ENCODE measurements around the gene COL25A1.
"Not testable (repeated sequence)": the region's sequence is repeated elsewhere in the genome, so short reads cannot be mapped to it uniquely, and the experiment has no call there.

The COL25A1 gene

DNA sequence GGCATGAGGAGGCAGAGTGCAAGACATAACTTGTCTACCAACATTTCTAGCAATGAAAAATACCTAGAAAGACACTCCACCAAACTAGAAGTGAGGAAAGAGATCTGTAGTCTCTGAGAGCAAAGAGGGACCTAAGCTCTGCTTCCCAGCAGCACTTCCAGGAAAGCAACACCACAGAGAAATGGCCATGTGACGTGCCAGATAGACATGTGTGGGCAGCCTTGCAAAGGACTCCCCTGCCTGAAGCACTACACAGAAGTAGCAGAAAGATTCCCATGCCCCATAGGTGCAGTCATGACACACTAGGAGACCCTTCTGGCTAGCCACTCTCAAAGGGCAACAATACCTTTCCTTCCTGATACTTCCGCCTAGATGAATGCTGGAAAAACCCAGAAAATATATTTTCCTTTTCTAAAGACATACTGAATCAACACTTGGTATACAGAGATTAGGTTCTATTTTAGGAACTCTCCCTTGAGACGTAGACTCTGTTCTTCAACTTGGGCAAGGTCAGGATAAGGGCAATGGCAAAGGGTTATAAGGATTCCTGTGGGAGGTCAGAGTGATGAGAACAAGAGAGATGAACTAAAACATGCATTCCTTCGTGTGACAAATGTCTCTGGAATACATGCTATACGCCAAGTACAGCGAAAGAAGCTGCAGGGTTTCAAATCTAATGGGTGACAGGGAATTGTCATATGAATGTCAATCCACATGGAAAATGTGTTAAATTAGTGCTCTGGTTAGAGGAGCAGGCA is 352.1 kb downstream of the COL25A1 start:
- no peak for DNase-seq (ENCODE audit: low spot score)

DNA sequence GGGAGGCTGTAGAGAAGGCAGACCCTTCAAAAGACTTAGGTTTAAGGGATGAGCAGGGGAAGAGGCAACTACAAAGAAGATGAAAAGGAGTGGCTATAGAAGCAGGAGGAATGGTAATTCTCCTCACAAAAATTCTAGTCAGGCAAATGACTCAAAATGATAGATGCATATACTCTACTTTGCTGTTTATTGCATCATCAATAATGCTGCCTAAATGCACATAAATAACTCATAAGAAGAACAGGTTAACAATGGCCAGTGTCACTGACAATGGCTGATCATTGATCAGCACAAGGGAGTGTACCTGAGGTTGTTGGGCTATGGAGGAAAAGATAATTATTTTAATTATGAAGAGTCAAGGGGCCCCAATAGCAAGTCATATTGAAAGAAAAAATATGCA is 354.9 kb downstream of the COL25A1 start:
- DNase-seq (ENCODE audit: low spot score) = no peak

DNA sequence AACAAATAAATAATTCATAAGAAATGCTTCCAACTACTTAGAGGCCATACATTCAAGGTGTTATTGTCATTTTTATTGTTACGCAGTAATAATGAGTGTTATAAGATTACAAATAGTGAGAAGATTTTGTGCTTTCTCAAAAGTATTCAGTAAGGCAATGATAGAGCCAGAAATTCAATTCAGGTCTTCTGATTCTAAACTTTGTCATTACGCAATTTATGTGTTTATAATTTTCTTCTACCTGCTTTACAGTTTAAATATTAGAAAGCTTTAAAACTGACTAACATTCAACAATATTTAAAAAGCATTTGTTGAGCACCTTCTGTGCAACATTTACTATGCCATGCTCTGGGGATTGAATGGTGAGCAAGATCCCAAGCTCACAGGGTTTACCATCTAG is 356.2 kb downstream of the COL25A1 start:
- no peak for DNase-seq (ENCODE audit: low spot score)

DNA sequence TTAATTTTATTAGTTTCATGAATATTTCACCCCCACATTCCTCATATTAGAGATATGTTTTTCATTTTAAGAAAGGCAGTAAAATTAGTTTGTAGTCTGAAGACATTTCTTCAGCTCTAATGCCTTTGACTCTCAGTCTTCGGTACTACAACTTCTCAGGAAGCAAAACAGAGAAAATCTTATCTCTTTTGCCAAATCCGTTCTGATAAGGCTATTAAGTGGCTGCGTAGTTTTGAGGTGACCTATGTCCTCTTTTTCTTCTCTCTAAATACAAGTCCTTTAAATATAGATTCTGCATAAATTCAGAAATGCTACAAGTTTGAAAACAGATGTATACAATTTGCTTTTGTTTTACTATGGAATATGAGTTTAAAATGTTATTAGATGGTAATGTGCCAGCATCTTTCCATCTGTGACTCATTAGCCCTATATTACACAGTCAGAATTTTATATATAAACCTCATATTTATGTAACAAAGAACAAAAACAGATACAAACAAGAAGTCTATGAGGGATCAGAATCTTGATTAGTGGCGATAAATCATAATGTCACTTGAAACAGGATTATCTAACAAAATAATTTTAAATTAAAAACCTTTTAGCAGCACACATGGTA is 358.4 kb downstream of the COL25A1 start:
- DNase-seq (ENCODE audit: low spot score) = no peak

DNA sequence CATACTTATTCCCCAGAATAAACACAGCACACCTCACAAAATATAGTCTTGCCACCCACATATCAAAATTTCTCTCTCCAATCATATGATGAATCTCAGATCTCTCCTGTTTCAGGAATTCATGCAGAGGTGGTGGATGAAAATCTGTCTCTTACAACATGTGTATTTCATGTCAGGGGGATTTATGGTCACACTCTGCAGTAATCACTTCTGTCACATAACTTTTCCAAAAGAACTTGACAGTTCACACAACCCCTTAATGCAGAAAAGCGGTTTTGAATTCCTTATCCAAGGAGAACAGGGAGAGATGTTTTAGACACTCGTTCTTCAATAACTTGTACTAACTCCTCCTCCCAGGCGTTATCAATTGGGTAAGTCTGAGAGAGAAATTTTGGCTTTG is 359.1 kb downstream of the COL25A1 start:
- no peak for DNase-seq (ENCODE audit: low spot score)

DNA sequence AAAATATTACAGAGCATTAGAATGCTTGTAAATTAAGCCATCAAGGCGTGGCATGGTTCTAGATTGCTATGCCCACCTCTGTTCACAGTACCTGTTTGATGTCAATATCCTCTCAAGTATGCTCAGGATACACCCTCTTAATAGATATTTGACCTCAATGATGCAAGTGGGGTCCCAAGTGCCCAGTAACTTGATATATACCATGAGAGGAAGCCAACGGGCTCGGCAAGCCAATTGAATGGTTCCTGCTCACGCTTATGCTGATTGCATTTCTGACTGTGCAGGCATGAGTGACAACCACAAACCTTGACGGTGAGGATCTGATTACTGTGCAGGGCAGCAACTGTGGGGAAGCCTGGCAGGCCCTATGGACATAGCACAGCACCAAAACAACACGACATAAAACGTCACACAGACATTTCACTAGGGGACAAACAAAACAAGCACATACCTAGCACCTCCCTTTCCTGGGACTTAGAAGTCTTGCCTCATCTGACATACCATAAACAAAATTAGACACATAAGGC is 360.5 kb downstream of the COL25A1 start:
- DNase-seq (ENCODE audit: low spot score) = no peak

DNA sequence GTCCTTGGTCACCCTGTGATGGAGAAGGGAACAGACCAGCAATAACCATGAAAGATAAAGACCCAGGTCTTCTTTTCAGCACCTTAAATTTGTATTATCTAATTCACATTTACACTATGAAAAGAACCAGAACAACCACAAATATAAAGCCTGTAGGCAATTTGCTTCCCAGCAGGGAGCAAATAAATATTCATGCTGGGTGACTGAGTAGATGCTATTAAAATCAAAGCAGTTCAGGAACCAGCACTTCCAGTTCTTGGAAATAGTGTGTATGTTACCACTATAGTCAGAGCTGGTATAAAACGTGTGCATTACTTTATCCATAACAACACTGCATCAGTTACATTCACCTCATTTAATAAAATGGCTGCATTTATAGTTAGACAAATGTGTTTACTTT is 361.8 kb downstream of the COL25A1 start:
- no peak for DNase-seq (ENCODE audit: low spot score)

DNA sequence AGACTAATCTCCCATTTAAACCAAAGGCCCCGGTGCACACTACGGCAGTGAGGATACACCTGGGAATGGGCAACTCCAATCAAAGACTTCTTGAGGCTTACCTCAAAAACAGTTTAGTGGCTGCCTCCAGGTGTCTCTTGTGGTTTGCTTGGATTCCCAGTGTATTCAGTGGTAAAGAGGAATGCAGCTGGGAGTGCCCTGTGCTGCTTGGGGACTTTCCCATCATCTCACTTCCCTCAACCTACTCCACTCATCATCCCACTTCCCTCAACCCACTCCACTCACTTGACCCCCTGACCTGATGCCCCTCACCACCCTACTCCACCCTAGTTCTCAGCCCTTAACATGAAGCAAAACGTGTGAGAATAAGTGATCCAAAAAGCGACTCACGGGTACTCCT is 362.3 kb downstream of the COL25A1 start:
- no peak for DNase-seq (ENCODE audit: low spot score)

DNA sequence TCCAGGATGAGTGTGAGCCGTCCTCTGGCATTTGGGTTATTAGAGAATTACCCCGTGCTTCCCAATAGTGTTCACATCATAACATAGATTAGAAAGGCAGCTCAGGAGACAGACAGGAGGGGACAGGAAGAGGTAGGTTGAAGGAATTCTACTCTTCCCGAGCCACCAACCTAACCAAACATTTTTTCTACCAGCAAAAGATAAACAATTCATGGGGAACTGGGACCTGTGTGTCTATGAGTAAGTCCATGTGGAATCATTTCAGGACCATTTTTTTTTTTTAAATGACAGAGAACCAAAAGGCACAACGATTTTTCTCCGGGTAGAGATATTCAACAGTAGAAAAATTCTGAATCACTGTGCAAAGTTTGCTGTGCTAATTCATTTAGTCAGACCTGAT is 365.4 kb downstream of the COL25A1 start:
- no peak for DNase-seq (ENCODE audit: low spot score)

DNA sequence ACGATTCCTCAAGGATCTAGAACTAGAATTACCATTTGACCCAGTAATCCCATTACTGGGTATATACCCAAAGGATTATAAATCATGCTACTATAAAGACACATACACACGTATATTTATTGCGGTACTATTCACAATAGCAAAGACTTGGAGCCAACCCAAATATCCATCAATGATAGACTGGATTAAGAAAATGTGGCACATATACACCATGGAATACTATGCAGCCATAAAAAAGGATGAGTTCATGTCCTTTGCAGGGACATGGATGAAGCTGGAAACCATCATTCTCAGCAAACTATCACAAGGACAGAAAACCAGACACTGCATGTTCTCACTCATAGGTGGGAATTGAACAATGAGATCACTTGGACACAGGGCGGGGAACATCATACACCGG is 368.5 kb downstream of the COL25A1 start:
- DNase-seq (ENCODE audit: low spot score) = not testable (repeated sequence)

DNA sequence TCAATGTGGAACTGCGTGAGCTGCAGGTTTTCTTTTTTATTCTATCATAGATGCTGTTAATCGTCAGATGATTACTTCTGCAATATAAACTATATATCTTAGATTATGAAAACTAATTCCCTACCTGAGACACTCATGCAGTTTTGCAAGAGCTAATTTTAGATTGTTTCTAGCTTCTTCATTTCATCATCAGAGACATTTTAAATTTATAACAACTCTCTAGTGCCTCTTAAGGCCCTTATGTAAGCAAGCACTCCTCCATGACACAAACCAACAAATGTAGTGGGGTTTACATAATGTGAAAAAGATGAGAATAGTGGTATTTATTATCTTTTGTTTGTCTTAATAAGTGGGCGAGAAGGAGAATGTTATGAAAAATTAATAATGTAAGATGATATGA is 369.4 kb downstream of the COL25A1 start:
- no peak for DNase-seq (ENCODE audit: low spot score)

DNA sequence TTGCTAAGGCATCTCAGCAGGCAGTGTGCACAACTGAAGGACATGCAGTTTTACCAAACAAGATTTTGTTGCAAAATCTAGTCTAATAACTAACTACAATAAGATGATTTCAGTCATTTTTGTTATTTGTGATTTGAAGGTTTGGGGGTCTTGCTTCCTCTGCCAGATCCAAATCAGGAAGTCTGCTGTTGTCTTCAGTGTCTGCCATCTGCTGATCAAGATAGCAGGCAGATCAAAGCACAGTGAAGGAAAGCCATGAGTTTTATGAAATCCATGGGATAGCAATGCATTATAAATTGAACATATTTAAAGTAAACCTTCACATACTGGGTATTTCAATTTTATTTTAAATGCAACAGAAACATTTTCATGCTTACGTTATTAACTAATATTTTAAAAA is 370.5 kb downstream of the COL25A1 start:
- no peak for DNase-seq (ENCODE audit: low spot score)

DNA sequence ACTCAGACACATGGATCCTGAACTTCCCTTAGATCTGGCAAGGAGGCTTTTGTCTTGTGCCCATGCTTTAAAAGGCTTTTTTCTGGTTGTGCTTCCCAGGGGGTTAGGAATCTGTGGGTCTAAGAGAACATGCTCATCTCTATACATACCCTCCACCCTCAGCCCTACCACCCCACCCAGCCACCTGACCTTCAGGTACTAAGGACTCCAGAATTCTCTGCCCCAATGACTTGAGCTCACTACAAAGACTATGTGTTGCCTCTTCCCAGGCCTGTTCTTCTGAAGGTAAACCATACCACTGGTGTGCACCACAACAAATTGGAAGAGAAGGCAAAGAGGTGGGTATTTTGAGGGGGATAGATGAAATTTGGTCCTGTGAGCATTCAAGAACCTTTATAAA is 372.3 kb downstream of the COL25A1 start:
- no peak for DNase-seq (ENCODE audit: low spot score)

DNA sequence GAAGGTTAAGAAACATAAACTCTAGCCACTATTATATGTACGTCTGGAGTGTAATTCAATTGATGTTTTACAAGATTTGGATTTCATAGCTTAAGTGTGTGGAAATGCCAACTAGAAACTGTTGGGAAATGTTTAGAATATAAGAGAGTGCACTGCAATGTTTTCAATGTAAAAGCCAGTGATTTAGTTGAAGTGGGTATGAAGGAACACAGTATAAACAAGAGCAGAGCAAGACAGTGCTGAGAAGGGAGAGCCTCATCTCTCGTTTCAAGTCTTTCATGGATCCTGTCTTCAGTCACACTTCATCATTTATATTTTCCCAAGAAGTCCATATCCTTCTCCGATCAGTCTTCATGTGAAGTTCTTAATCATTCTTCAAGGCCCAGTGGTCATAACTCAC is 375.7 kb downstream of the COL25A1 start:
- DNase-seq (ENCODE audit: low spot score) = no peak

DNA sequence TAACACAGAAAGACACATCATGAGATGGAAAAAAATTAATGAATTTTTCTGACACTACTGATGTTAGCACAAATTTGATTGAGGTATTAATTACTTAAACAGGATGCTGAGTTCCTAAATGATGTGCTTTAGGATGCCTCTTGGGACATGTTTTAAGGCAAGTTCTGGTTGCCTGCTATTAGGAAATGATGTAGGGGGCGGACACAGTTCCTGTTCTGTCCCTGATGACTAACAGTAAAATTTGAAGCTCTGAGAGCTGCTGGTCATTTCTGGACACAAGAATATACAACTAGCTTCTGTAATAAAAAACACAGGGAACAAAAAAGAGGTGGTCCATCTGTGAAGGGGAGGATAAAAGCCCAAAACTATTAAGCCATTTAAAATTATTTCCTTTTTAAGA is 376.4 kb downstream of the COL25A1 start:
- no peak for DNase-seq (ENCODE audit: low spot score)

DNA sequence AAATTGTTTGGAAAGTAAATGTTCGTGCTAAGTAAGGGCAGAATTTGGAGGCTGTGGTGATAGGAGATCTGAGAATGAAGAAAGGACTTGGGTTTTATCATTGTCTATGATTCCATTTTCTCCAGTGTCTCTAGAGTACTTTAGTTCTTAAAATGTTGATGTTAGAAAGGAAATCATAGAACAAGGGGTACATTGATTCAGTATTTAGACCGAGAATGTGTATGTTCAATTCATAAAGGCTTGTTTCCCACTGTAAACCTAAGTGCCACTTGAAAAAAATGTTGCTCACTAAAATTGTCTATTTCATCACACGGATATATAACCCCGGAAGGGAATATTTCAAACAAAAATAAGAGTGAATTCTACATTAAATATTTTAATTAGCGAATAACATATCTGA is 380.3 kb downstream of the COL25A1 start:
- no peak for DNase-seq (ENCODE audit: low spot score)

DNA sequence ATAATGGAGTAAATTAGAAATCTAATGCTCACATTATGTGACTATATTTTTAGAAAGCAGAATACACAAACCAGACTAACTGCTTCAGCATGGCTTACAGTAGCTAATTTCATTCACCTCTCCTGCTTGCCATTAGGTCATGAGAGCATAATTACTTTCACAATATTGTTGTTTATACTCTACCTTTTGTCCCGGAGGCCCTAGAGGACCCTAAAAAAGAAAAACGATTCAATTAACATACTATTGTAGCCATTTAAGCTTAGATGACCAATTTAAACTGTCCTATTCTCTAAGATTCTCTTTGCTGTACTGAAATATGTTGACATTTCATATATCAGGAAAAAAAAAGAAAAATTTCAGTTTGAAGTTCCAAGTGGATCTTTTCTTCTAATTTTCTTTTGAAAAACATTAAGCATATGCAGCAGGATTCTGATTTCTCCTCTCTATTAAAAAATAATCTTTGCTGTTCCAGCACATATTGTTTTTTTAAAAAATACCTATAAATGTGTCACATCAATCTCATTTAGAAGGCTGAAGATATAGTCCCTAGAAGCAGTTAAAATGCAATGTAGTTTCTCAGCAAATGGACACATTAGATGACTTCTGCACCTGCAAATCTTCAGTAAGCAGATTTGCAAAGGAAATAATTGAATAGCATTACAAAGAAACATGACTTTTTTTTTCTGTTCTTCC is 381.9 kb downstream of the COL25A1 start:
- DNase-seq (ENCODE audit: low spot score) = no peak

DNA sequence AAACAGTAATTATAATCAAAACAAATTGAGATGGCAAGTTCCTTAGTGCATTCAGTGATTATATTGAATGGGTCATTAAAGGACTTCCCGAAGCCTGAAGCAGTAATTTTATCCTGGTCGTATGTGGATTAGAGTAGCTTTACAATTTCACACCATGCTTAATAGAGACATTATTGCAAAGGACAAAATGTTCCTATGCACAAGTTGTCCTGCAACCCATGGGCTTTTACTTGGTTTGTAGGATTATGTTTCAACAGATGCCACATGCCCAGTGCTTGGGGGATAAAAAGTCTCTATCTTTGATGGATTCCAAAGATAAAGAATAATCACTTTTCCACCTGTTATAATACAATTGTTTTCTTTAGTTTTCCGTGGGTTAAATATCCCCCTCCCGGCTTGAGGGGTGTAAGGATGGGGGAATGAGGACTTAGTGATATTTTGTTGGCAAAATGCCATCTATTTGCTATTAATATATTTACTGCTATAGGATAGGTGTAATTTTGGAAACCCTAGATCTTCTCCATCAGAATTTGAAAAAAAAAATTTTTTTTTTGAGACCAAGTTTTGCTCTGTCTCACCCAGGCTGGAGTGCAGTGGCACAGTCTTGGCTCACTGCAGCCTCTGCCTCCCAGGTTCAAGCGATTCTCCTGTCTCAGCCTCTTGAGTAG is 383.1 kb downstream of the COL25A1 start:
- no peak for DNase-seq (ENCODE audit: low spot score)

DNA sequence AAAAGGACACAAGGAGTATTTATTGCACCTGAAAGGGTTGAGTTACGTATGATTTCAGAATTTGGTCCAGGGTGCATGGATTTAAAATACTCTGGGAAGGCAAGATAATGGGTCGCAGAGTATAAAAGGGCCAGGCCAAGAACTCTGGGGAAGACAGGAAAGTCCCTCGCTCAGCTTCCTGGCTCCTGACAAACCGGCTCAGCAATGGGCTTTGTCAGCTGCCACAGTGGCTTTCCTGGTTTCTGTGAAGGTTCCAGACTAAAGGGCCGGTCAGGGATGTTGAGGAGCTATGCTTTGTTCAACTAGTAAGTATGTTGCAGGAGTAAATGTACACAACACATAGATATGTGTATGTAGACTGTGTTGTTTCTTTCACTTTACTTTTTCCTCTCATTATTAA is 385.2 kb downstream of the COL25A1 start:
- DNase-seq (ENCODE audit: low spot score) = no peak

DNA sequence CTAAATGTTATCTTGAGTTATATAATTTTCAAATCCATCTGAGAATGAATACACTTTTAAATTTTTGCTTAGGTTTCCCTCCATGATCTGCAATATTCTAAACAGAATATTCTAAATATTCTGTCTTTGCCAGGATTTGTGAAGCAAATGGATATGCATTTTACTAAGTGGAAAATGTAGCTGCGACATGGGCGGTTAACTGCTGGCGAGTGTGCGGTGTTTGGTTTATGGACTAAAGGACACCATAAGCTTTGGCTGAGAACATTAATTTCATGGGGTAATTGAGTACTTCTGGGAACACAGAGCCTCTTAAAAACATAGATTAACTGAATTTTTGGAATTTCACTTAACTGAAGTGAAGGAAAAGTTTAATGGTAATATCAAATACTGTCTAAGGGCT is 385.8 kb downstream of the COL25A1 start:
- DNase-seq (ENCODE audit: low spot score) = no peak

DNA sequence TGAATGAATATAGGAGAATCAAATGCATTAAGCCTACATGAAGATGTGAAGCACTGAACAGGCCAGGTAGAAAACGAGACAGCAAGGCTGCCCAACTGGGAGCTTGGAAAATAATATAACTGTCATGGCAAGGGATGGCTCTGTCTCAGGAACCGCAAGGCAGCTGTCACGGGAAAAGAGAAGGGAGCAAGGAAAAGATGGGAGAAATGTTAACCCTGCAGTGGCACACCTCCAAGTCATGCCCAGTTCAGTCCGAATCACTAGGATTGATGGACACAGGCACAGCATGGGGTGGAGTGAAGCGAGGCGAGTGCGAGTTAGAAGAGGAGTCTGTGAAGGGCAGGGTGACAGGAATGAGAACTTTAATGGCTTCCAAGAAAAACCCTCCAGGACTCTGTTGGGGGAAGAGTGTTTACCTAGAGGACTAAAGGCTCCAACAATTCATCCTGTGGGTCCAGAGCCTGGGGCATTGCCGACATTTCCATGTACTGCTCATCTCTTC is 395.5 kb downstream of the COL25A1 start:
- DNase-seq (ENCODE audit: low spot score) = no peak

DNA sequence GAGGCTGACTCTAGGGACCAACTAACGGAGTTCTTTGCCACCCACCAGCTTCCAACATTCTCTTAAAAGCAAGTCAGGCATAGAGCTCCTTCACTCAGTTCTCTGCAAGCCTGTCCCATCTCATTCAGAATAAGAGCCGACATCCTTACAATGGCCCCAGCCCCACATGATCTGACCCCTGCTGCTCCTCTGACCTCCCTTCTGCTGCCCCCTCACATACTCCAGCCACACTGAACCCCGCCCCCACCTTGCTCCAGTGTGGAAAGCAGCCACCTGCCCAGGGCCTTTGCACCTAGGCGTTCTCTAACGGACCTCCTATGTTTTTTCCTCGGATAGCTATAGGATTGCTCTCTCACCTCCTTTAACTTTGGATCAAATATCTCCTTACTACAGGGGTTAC is 396.5 kb downstream of the COL25A1 start:
- no peak for DNase-seq (ENCODE audit: low spot score)

Measured in hematopoietic multipotent progenitor cell treated with erythropoietin and hydrocortisone succinate and interleukin-3 and kit ligand, for 15 days (in vitro differentiated cells).